Natural killer cell (primary cell): ENCODE results near the gene SNTA1. TPM values are rescaled to one million over a fixed set of nuclear protein-coding genes. Genes with fewer than 3 reads are reported as not detected.

Source experiments
- ATAC-seq, 3 donors: fragments of 150-1000 bp in 2 of 3; fragments of 200-7000 bp in 1 of 3; cut with Tn5 transposase; 1 replicate in 1 of 3; 2 replicates in 2 of 3; pipeline ENCODE4 v1.10.0; 2021; ENCODE audit warnings: mild to moderate bottlenecking in 2 of 3, moderate library complexity in 2 of 3
- DNase-seq, 2 donors: peaks; one replicate each; pipeline versions ENCODE4 v3.0.0 to v3.0.0-alpha.2; 2013 to 2021; ENCODE audit warnings: mixed read lengths in 1 of 2
- H3K27ac ChIP-seq: one replicate; pipeline ENCODE4 v1.5.1; 2013; ENCODE audit warnings: mild to moderate bottlenecking, low read length
- H3K27me3 ChIP-seq: one replicate; pipeline ENCODE4 v1.6.1; 2013; ENCODE audit warnings: low read length; ENCODE audit not compliant: control insufficient read depth, insufficient read depth
- H3K36me3 ChIP-seq: one replicate; pipeline ENCODE4 v1.6.1; 2013; ENCODE audit warnings: low read length; ENCODE audit not compliant: control insufficient read depth, insufficient read depth
- H3K4me1 ChIP-seq: one replicate; pipeline ENCODE4 v1.6.1; 2013; ENCODE audit warnings: low read length; ENCODE audit not compliant: control insufficient read depth, insufficient read depth
- H3K4me3 ChIP-seq: one replicate; pipeline ENCODE4 v1.5.1; 2013; ENCODE audit warnings: low read length
- H3K9me3 ChIP-seq: one replicate; pipeline ENCODE4 v1.6.1; 2013; ENCODE audit warnings: low read length; ENCODE audit not compliant: control insufficient read depth, insufficient read depth
- H3K27ac Mint-ChIP-seq, 2 donors: one replicate each; pipeline ENCODE4 v1.8.0; 2022; ENCODE audit warnings: mild to moderate bottlenecking in 2 of 2, mixed read lengths in 2 of 2, moderate library complexity in 1 of 2
- H3K27me3 Mint-ChIP-seq, 2 donors: one replicate each; pipeline ENCODE4 v1.8.0; 2022; ENCODE audit warnings: low read depth in 2 of 2, mixed read lengths in 2 of 2
- H3K36me3 Mint-ChIP-seq: one replicate; pipeline ENCODE4 v1.8.0; 2022; ENCODE audit warnings: mixed read lengths
- H3K4me1 Mint-ChIP-seq, 2 donors: one replicate each; pipeline ENCODE4 v1.8.0; 2022; ENCODE audit warnings: mixed read lengths in 2 of 2
- H3K4me3 Mint-ChIP-seq: one replicate; pipeline ENCODE4 v1.8.0; 2022; ENCODE audit warnings: mild to moderate bottlenecking, moderate library complexity, mixed read lengths
- H3K9me3 Mint-ChIP-seq, 2 donors: one replicate each; pipeline ENCODE4 v1.8.0; 2022; ENCODE audit warnings: mixed read lengths in 2 of 2
- WGBS: methylation state at CpG from one replicate; pipeline ENCODE4 v1.1.7; 2013; ENCODE audit warnings: missing lambda C conversion rate; ENCODE audit not compliant: insufficient coverage; 5-methylcytosine and 5-hydroxymethylcytosine counted together
- intact Hi-C: fragments of 100-400 bp; cut with micrococcal nuclease; formaldehyde crosslinking; loops from one replicate; pipeline ENCODE4 v1.14.2; 2022
- total RNA-seq, 4 donors: library from RNA; stranded (reverse); fragments of 120-200 nt in 1 of 4; gene quantifications; one replicate each; pipeline versions ENCODE4 v1.2.3 to v1.2.4, GENCODE V29; 2013 to 2022
- TF ChIP-seq, protein P1 (sequence below): fragments of 200-600 bp; IDR thresholded peaks from one replicate; pipeline ENCODE4 v1.8.0; 2022; ENCODE audit warnings: antibody characterized with exemption

SNTA1 gene
- total RNA-seq, 3 donors from 2014 or later (not counting 1 experiment from before 2014, with no cell fraction given) = 1.2 to 2.4 (median 1.8) TPM

DNA sequence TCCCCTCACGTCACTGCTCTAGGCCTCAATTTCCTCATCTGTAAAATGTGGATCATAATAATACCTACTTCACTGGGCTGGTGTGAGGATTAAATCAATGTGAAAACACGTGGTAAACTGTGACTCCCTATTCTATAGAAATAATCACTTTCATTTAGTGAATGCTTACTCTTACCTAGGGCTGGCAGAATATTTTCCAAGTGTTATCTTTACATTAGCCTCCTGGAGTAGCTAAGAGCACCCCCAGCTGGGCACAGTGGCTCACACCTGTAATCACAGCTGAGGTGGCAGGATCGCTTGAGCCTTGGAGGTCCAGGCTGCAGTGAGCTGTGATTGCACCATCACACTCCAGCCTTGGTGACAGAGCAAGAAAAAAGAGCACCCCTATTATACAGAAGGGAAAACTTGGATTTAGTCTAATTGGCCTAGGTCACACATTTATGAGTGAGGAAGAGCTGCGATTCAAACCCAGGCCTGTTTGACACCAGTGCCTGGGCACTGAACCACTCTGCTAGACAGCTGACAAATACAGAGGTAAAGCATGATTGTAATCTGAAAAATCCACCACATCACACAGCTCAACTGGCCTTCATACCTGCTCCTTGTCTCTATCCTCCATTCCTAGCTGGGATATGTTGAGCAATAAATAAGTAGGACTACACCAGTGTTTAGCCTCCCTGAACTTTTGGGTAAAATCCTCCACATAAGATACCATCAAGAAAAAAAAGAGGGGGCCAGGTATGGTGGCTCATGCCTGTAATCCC, 1.4 kb upstream of the SNTA1 start:
- TF ChIP-seq, protein P1, sequence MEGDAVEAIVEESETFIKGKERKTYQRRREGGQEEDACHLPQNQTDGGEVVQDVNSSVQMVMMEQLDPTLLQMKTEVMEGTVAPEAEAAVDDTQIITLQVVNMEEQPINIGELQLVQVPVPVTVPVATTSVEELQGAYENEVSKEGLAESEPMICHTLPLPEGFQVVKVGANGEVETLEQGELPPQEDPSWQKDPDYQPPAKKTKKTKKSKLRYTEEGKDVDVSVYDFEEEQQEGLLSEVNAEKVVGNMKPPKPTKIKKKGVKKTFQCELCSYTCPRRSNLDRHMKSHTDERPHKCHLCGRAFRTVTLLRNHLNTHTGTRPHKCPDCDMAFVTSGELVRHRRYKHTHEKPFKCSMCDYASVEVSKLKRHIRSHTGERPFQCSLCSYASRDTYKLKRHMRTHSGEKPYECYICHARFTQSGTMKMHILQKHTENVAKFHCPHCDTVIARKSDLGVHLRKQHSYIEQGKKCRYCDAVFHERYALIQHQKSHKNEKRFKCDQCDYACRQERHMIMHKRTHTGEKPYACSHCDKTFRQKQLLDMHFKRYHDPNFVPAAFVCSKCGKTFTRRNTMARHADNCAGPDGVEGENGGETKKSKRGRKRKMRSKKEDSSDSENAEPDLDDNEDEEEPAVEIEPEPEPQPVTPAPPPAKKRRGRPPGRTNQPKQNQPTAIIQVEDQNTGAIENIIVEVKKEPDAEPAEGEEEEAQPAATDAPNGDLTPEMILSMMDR = no peak
- 69% methylated on average over 2 of the region's 4 CpGs for WGBS
- Histone ChIP-seq H3K36me3 (no peaks in the 10 kb centered on the region), H3K9me3 (no peaks in the 10 kb centered on the region), H3K27ac (peak overlapping the region; percentile 53), H3K4me3 (peak overlapping the region; percentile 73), H3K27me3 (no peaks in the 10 kb centered on the region), H3K4me1 (peaks cover 16% of the 10 kb centered on the region)
- DNase-seq (peak in 1 of 2 donors; percentile 63), ATAC-seq (peak in 2 of 3 donors; percentile 8 to 12)
- Mint-ChIP-seq H3K36me3 (no peaks in the 10 kb centered on the region), H3K9me3 (no peaks in the 10 kb centered on the region), H3K27ac (peak overlapping the region; percentile 80 to 86), H3K27me3 (no peaks in the 10 kb centered on the region), H3K4me1 (peaks cover 11 to 18% of the 10 kb centered on the region in 2 donors), H3K4me3 (peak overlapping the region; percentile 93)
- intact Hi-C loops = no loop called here

DNA sequence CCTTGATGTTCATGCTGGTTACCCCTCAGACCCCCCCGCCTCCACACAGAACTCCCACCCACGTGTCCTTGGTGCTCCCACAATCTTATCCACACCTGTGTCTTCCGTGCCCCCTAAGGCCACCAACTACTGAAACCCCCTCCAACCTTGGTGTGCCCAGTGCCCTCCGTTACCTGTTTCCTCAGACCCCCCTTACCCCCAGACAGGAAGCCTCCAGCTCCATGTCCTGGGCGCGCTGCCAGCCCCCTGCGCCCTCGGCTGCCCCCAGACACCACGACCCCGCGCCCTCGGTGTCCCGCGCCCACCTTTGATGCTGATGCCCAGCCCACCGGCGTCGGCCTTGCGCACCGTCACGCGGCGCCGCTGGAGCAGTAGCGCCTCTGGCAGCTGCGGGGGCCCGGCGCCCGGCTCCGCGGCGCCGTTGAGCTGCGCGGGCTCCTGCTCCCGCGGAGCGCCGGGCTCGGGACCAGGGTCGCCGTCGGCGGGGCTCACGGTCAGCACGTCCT, 504 bp downstream of the SNTA1 start:
- intact Hi-C loops = no loop called here
- H3K36me3 ChIP-seq = no peaks in the 10 kb centered on the region
- Mint-ChIP-seq H3K27ac (peak overlapping the region in 1 of 2 donors; percentile 40), H3K4me1 (peaks cover 11 to 18% of the 10 kb centered on the region in 2 donors), H3K4me3 (peak overlapping the region; percentile 85), H3K36me3 (no peaks in the 10 kb centered on the region), H3K9me3 (no peaks in the 10 kb centered on the region), H3K27me3 (no peaks in the 10 kb centered on the region)
- no peak overlapping the region for H3K27ac ChIP-seq
- ATAC-seq (peak; percentile 8 to 17 (median 14)), DNase-seq (peak; percentile 14 to 58)
- 2% methylated on average over 45 of the region's 45 CpGs for WGBS
- H3K27me3 ChIP-seq = no peaks in the 10 kb centered on the region
- H3K4me3 ChIP-seq = peak overlapping the region; percentile 12
- TF ChIP-seq, protein P1 = no peak
- H3K9me3 ChIP-seq = no peaks in the 10 kb centered on the region
- H3K4me1 ChIP-seq = peaks cover 16% of the 10 kb centered on the region

DNA sequence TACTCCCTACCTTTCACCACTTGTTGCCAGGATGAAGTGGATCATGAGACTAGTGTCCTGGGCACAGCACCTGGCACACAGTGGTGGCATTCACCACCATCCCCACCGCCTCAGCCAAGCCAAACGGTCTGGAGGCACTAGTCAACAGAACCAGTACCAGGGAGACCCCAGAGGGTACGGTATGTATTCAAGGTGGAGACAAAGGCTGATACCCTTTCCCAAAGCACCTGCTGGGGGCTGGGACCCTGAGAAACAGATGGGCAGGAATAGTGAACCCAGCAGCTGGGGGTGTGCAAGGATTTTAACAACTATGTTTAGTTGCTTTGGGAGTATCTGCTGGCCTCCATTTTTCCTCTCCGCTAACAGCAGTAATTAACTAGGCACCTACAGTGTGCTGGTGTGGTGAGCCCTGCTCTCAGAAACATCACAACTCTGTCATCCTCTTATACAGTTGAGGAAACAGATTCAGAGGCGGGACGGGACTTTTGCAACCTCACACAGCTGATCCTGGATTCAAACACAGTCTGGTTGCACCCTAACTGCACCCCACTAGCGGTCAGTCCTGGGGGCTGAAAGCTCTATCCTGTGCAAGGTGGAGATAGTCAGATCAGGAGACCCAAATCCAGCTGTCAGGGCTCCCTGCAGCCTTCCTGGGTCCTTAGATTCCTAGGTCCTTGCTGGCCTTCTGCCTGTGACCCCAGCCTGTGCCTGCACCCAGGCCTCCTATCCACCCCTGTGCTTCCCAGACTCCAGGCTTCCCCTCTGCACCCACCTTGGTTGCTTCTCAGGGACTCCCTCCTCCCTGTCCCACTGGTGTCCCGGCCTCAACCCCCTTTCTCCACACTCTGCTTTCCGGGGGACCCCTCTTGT, 1.2 kb downstream of the SNTA1 start:
- H3K27ac ChIP-seq = no peak overlapping the region
- TF ChIP-seq, protein P1 = no peak
- Mint-ChIP-seq H3K27me3 (no peaks in the 10 kb centered on the region), H3K36me3 (no peaks in the 10 kb centered on the region), H3K4me3 (peak overlapping the region; percentile 85), H3K9me3 (no peaks in the 10 kb centered on the region), H3K4me1 (peaks cover 11 to 18% of the 10 kb centered on the region in 2 donors), H3K27ac (peak overlapping the region in 1 of 2 donors; percentile 40)
- no peak for ATAC-seq
- H3K27me3 ChIP-seq = no peaks in the 10 kb centered on the region
- intact Hi-C loops = no loop called here
- H3K36me3 ChIP-seq = no peaks in the 10 kb centered on the region
- no peak overlapping the region for H3K4me3 ChIP-seq
- H3K4me1 ChIP-seq = peaks cover 16% of the 10 kb centered on the region
- H3K9me3 ChIP-seq = no peaks in the 10 kb centered on the region
- WGBS = 75% methylated on average over 8 of the region's 9 CpGs
- DNase-seq = peak; percentile 15 to 37
